Measurements from ENCODE around the gene PCDHB4. TPM values are rescaled to one million over a fixed set of nuclear protein-coding genes. Genes with fewer than 3 reads are reported as not detected.
A peak's percentile ranks its signal among the peaks of the same experiment; 100 is the strongest.
"Not testable (repeated sequence)": the region's sequence is repeated elsewhere in the genome, so short reads cannot be mapped to it uniquely, and the experiment has no call there.

PCDHB4 gene
- total RNA-seq, 1 donor from 2014 or later: 4.6 TPM

DNA sequence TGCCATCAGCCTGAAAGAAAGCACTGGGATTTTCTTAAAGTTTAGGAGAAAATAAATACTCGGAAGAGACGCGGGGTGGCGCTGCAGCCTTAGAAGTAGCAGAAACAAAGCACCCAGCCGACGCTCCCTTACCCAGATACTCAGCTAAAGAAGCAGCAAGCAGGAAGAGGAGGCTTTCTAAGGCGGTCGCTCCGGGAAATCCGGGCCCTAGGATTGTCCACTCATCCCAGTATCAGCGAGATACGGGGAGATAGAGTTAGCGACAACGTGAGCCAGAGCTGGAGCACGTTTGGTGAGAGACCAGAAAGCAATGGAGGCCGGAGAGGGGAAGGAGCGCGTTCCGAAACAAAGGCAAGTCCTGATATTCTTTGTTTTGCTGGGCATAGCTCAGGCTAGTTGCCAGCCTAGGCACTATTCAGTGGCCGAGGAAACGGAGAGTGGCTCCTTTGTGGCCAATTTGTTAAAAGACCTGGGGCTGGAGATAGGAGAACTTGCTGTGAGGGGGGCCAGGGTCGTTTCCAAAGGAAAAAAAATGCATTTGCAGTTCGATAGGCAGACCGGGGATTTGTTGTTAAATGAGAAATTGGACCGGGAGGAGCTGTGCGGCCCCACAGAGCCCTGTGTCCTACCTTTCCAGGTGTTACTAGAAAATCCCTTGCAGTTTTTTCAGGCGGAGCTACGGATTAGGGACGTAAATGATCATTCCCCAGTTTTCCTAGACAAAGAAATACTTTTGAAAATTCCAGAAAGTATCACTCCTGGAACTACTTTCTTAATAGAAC, 26.9 kb upstream of the PCDHB4 start, which contains the start of gene PCDHB2:
TSS of gene PCDHB2 (plus strand) at position 135 of the 782 bp plus-strand sequence. CDS start at position 311, 176 bp downstream.
- Mint-ChIP-seq H3K9me3 (ENCODE audit: low read depth) (peaks cover 33% of the 10 kb centered on the region), H3K36me3 (ENCODE audit: insufficient read depth) (peaks cover 40% of the 10 kb centered on the region), H3K27ac (peak within 1 kb of the TSS; percentile 100), H3K27me3 (no peaks in the 10 kb centered on the region), H3K4me1 (ENCODE audit: low read depth) (no peaks in the 10 kb centered on the region), H3K4me3 (ENCODE audit: low read depth) (peak within 1 kb of the TSS; percentile 89)
- peak; percentile 49 for DNase-seq (ENCODE audit: low spot score, unreplicated experiment)
- TF ChIP-seq, protein P1, sequence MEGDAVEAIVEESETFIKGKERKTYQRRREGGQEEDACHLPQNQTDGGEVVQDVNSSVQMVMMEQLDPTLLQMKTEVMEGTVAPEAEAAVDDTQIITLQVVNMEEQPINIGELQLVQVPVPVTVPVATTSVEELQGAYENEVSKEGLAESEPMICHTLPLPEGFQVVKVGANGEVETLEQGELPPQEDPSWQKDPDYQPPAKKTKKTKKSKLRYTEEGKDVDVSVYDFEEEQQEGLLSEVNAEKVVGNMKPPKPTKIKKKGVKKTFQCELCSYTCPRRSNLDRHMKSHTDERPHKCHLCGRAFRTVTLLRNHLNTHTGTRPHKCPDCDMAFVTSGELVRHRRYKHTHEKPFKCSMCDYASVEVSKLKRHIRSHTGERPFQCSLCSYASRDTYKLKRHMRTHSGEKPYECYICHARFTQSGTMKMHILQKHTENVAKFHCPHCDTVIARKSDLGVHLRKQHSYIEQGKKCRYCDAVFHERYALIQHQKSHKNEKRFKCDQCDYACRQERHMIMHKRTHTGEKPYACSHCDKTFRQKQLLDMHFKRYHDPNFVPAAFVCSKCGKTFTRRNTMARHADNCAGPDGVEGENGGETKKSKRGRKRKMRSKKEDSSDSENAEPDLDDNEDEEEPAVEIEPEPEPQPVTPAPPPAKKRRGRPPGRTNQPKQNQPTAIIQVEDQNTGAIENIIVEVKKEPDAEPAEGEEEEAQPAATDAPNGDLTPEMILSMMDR (IDR thresholded peaks at IDR 0.05; ENCODE audit: unreplicated experiment): peak; percentile 78

DNA sequence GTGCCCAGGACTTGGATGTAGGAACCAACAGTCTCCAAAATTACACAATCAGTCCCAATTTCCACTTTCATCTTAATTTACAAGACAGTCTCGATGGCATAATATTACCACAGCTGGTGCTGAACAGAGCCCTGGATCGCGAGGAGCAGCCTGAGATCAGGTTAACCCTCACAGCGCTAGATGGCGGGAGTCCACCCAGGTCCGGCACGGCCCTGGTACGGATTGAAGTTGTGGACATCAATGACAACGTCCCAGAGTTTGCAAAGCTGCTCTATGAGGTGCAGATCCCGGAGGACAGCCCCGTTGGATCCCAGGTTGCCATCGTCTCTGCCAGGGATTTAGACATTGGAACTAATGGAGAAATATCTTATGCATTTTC, 26.4 kb upstream of the PCDHB4 start:
- Mint-ChIP-seq H3K9me3 (ENCODE audit: low read depth) (peaks cover 39% of the 10 kb centered on the region), H3K4me3 (ENCODE audit: low read depth) (peak overlapping the region; percentile 89), H3K27ac (peak overlapping the region; percentile 100), H3K36me3 (ENCODE audit: insufficient read depth) (peaks cover 46% of the 10 kb centered on the region), H3K4me1 (ENCODE audit: low read depth) (no peaks in the 10 kb centered on the region), H3K27me3 (no peaks in the 10 kb centered on the region)
- DNase-seq (ENCODE audit: low spot score, unreplicated experiment): no peak
- TF ChIP-seq, protein P1 (IDR thresholded peaks at IDR 0.05; ENCODE audit: unreplicated experiment): no peak

DNA sequence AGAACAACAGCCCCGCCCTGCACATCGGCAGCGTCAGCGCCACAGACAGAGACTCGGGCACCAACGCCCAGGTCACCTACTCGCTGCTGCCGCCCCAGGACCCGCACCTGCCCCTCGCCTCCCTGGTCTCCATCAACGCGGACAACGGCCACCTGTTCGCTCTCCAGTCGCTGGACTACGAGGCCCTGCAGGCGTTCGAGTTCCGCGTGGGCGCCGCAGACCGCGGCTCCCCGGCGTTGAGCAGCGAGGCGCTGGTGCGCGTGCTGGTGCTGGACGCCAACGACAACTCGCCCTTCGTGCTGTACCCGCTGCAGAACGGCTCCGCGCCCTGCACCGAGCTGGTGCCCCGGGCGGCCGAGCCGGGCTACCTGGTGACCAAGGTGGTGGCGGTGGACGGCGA, 25.4 kb upstream of the PCDHB4 start:
- H3K4me1 Mint-ChIP-seq (ENCODE audit: low read depth); DNase-seq (ENCODE audit: low spot score, unreplicated experiment); H3K27me3 Mint-ChIP-seq: not testable (repeated sequence)
- H3K36me3 Mint-ChIP-seq (ENCODE audit: insufficient read depth): peaks cover 55% of the 10 kb centered on the region
- H3K9me3 Mint-ChIP-seq (ENCODE audit: low read depth): peaks cover 43% of the 10 kb centered on the region
- H3K4me3 Mint-ChIP-seq (ENCODE audit: low read depth): peak overlapping the region; percentile 89
- peak overlapping the region; percentile 100 for H3K27ac Mint-ChIP-seq

DNA sequence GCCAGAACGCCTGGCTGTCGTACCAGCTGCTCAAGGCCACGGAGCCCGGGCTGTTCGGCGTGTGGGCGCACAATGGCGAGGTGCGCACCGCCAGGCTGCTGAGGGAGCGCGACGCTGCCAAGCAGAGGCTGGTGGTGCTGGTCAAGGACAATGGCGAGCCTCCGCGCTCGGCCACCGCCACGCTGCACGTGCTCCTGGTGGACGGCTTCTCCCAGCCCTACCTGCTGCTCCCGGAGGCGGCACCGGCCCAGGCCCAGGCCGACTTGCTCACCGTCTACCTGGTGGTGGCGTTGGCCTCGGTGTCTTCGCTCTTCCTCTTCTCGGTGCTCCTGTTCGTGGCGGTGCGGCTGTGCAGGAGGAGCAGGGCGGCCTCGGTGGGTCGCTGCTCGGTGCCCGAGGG, 25.0 kb upstream of the PCDHB4 start:
- Mint-ChIP-seq H3K36me3 (ENCODE audit: insufficient read depth) (peaks cover 59% of the 10 kb centered on the region), H3K27ac (peak overlapping the region; percentile 41), H3K9me3 (ENCODE audit: low read depth) (peaks cover 46% of the 10 kb centered on the region)
- not testable (repeated sequence) for H3K27me3 Mint-ChIP-seq; H3K4me1 Mint-ChIP-seq (ENCODE audit: low read depth); DNase-seq (ENCODE audit: low spot score, unreplicated experiment); H3K4me3 Mint-ChIP-seq (ENCODE audit: low read depth)

DNA sequence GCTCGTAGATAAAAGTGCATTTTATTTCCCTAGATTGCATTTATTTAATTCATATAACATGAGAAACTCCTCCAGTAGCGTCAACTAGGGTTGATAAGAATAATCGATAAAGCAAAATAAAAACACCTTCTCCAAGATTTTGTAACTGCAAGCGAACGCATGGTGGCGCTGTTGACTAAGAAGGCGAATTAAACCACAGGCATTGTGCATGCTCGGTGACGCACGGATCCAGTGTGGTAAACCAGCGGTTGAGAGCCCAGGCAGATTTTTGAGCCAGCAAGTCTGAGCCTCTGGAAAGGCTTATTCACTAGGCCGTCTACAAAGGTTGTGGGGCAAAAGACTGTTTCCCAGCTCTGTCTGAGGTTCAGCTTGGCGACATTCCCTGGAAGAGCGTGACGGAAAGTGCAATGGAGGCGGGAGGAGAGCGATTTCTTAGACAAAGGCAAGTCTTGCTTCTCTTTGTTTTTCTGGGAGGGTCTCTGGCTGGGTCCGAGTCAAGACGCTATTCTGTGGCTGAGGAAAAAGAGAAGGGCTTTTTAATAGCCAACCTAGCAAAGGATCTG, 21.3 kb upstream of the PCDHB4 start, which contains the start of gene PCDHB3:
TSS of gene PCDHB3 (plus strand) at position 231 of the 563 bp plus-strand sequence. CDS start at position 408, 177 bp downstream.
- Mint-ChIP-seq H3K4me3 (ENCODE audit: low read depth) (peak within 1 kb of the TSS; percentile 38), H3K27me3 (no peaks in the 10 kb centered on the region), H3K36me3 (ENCODE audit: insufficient read depth) (peaks cover 67% of the 10 kb centered on the region), H3K27ac (peak within 1 kb of the TSS; percentile 91), H3K9me3 (ENCODE audit: low read depth) (peaks cover 36% of the 10 kb centered on the region), H3K4me1 (ENCODE audit: low read depth) (no peaks in the 10 kb centered on the region)
- no peak for DNase-seq (ENCODE audit: low spot score, unreplicated experiment)
- TF ChIP-seq, protein P1 (IDR thresholded peaks at IDR 0.05; ENCODE audit: unreplicated experiment): no peak

DNA sequence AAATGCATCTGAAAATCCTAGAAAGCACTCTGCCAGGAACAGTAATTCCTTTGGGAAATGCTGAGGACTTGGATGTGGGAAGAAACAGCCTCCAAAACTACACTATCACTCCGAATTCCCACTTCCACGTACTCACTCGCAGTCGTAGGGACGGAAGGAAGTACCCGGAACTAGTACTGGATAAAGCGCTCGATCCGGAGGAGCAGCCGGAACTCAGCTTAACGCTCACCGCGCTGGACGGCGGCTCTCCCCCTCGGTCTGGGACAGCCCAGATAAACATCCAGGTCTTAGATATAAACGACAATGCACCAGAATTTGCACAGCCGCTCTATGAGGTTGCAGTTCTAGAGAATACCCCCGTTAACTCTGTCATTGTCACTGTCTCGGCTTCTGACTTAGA, 20.6 kb upstream of the PCDHB4 start:
- H3K4me1 Mint-ChIP-seq (ENCODE audit: low read depth): no peaks in the 10 kb centered on the region
- H3K27ac Mint-ChIP-seq: peak overlapping the region; percentile 91
- no peak for DNase-seq (ENCODE audit: low spot score, unreplicated experiment)
- H3K36me3 Mint-ChIP-seq (ENCODE audit: insufficient read depth): peaks cover 64% of the 10 kb centered on the region
- H3K4me3 Mint-ChIP-seq (ENCODE audit: low read depth): peak overlapping the region; percentile 38
- H3K9me3 Mint-ChIP-seq (ENCODE audit: low read depth): peaks cover 34% of the 10 kb centered on the region
- TF ChIP-seq, protein P1 (IDR thresholded peaks at IDR 0.05; ENCODE audit: unreplicated experiment): no peak
- H3K27me3 Mint-ChIP-seq: no peaks in the 10 kb centered on the region

DNA sequence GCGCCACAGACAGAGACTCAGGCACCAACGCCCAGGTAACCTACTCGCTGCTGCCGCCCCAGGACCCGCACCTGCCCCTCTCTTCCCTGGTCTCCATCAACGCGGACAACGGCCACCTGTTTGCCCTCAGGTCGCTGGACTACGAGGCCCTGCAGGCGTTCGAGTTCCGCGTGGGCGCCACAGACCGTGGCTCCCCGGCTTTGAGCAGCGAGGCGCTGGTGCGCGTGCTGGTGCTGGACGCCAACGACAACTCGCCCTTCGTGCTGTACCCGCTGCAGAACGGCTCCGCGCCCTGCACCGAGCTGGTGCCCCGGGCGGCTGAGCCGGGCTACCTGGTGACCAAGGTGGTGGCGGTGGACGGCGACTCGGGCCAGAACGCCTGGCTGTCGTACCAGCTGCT, 19.5 kb upstream of the PCDHB4 start:
- H3K4me3 Mint-ChIP-seq (ENCODE audit: low read depth); H3K27me3 Mint-ChIP-seq; H3K4me1 Mint-ChIP-seq (ENCODE audit: low read depth); DNase-seq (ENCODE audit: low spot score, unreplicated experiment): not testable (repeated sequence)
- Mint-ChIP-seq H3K27ac (peak overlapping the region; percentile 91), H3K9me3 (ENCODE audit: low read depth) (peaks cover 36% of the 10 kb centered on the region), H3K36me3 (ENCODE audit: insufficient read depth) (peaks cover 64% of the 10 kb centered on the region)

DNA sequence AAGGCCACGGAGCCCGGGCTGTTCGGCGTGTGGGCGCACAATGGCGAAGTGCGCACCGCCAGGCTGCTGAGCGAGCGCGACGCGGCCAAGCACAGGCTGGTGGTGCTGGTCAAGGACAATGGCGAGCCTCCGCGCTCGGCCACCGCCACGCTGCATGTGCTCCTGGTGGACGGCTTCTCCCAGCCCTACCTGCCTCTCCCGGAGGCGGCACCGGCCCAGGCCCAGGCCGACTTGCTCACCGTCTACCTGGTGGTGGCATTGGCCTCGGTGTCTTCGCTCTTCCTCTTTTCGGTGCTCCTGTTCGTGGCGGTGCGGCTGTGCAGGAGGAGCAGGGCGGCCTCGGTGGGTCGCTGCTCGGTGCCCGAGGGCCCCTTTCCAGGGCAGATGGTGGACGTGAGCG, 19.1 kb upstream of the PCDHB4 start:
- H3K36me3 Mint-ChIP-seq (ENCODE audit: insufficient read depth): peaks cover 65% of the 10 kb centered on the region
- not testable (repeated sequence) for H3K27me3 Mint-ChIP-seq; H3K4me3 Mint-ChIP-seq (ENCODE audit: low read depth); H3K27ac Mint-ChIP-seq; DNase-seq (ENCODE audit: low spot score, unreplicated experiment); H3K4me1 Mint-ChIP-seq (ENCODE audit: low read depth)
- peaks cover 40% of the 10 kb centered on the region for H3K9me3 Mint-ChIP-seq (ENCODE audit: low read depth)
